Epithelial cell of proximal tubule (primary cell): ENCODE data around the gene KLF17. TPM values are rescaled to one million over a fixed set of nuclear protein-coding genes. Genes with fewer than 3 reads are reported as not detected.
"Not testable (repeated sequence)": the region's sequence is repeated elsewhere in the genome, so short reads cannot be mapped to it uniquely, and the experiment has no call there.

Experiments
- DNase-seq: peaks from one replicate; pipeline ENCODE4 v3.0.0-alpha.2; 2011; ENCODE audit warnings: low read depth
- H3K4me3 ChIP-seq: 2 replicates; pipeline ENCODE4 v1.5.1; 2011; ENCODE audit warnings: low read depth, mild to moderate bottlenecking, low read length
- total RNA-seq: library from RNA; depleted of rRNA; stranded (reverse); fragments of >200 nt; gene quantifications from 2 replicates; pipeline ENCODE4 v1.2.3, GENCODE V29; 2015
- TF ChIP-seq, protein P1 (sequence below): conservative IDR thresholded peaks from 2 replicates; pipeline ENCODE4 v1.5.1; 2012; ENCODE audit warnings: low read depth, mild to moderate bottlenecking, low read length

Gene KLF17
- total RNA-seq, 1 donor from 2014 or later, result not detected

DNA sequence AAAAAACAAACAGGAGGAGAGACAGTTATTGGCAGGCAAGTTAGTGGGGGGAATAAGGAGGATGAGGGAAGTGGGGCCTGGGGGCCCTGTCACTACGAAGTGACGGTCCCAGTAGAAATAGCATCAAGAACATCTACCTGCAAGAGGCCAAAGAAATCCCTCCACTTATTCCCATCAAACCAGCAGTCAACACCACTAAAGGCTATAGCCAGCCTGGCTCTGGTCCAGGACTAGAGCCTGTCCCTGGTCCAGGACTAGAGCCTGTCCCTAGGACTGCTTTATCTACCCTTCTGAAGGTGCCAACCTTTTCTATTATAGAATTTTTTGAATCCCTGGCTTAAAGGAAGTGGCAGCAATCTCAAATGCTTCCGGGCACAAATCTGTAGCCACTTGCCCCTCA, 19.6 kb downstream of the KLF17 start:
- no peak overlapping the region for H3K4me3 ChIP-seq
- TF ChIP-seq, protein P1, sequence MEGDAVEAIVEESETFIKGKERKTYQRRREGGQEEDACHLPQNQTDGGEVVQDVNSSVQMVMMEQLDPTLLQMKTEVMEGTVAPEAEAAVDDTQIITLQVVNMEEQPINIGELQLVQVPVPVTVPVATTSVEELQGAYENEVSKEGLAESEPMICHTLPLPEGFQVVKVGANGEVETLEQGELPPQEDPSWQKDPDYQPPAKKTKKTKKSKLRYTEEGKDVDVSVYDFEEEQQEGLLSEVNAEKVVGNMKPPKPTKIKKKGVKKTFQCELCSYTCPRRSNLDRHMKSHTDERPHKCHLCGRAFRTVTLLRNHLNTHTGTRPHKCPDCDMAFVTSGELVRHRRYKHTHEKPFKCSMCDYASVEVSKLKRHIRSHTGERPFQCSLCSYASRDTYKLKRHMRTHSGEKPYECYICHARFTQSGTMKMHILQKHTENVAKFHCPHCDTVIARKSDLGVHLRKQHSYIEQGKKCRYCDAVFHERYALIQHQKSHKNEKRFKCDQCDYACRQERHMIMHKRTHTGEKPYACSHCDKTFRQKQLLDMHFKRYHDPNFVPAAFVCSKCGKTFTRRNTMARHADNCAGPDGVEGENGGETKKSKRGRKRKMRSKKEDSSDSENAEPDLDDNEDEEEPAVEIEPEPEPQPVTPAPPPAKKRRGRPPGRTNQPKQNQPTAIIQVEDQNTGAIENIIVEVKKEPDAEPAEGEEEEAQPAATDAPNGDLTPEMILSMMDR, result no peak
- no peak for DNase-seq

DNA sequence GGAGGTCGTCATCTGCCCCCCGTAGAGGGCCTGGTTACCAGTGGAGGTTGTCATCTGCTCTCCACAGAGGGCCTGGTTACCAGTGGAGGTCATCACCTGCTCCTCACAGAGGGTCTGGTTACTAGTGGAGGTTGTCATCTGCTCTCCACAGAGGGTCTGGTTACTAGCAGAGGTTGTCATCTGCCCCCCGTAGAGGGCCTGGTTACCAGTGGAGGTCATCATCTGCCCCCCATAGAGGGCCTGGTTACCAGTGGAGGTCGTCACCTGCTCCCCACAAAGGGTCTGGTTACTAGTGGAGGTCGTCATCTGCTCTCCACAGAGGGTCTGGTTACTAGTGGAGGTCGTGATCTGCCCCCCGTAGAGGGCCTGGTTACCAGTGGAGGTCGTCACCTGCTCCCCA, 20.9 kb downstream of the KLF17 start:
- not testable (repeated sequence) for H3K4me3 ChIP-seq, DNase-seq

DNA sequence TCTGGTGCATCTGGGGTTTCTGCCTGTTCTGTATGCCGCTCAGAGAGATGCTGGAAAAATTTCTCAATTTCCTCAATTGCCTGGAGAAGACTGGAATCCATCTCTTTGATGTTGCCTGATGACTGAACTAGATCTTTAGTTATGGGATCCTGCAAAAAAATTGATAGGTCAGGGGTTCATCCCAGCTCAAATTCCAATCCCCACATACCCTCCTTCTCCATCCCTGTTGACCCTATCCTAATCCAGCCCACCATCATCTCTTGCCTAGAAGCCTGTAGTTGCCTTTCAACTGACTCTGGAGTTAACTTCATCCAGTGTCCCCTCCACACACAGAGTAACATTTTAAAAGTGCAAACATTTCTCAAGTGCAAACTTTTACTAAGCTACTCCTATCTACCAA, 22.9 kb downstream of the KLF17 start, which contains the start of gene KLF18:
Gene KLF18 (minus strand): TSS at position 101 of the 400 bp plus-strand sequence. CDS start 0 bp downstream, at position 101.
- no peak for DNase-seq
- TF ChIP-seq, protein P1, result no peak
- no peak within 1 kb of the TSS for H3K4me3 ChIP-seq

DNA sequence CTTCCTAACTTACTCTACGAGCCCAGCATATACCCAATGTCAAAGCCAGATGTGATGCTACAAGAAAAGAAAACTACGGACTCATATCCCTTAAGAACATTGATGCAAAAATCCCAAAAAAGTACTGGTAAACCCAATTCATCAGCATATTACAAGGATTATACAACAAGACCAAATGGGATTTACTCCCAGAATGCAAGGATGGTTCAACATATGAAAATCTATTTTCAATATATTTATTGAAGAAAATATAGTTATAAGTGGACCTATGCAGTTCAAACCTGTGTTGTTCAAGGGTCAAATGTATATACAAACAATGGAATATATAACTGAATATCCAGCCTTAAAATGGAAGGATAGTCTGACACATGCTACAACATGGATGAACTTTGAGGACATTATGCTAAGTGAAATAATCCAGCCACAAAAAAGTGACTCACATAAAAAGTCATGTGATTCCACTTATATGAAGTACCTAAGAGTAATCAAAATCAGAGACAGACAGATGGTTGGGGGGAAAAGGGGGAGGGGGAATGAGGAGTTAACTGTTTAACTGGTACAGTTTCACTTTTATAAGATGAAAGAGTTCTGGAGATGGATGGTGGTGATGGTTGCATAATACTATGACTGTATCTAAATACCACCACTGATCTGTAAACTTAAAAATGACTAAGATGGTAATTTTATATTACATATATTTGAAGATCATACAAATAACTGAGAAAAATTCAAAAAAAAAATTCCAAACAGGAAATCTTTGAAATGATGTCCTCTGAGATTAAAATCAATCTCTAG, 26.5 kb downstream of the KLF17 start:
- DNase-seq, result no peak
- no peak overlapping the region for H3K4me3 ChIP-seq
- TF ChIP-seq, protein P1, result no peak

DNA sequence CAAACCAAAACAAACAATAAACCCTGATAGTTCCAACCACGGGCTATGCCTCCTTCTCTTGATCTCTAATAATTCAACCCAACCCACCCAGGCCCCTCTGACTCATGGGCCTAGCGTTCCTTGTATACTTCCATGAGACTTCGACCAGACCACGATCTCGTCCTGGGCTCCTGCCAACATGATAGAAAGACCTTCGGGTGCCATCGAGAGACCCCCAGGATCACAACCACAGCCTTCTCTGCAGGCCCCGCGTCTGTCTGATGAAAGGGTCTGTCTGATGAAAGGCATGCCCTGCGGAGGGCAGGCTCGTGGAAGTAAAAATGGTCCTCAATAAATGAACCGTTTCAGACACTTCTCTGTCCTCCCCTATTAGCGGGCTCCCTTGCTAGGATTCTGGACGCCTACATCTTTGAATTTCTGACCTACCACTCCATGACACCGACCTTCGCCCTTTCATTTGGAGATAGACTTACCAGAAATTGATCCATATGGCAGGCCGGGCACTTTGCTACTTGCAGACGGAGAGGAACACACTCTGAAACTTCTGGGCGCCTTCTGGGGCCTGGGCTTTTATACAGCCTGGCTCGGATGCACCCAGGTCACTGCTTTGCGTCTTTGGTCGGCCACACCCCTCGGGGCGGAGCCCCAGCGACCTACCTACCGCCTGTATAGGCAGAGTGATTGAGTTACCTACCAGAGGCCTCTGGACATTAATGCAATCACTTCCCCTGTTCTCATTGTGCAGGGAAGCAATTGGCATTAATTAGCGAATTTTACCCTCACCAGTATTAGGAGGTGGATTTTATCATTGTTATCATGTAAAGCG, 28.1 kb downstream of the KLF17 start:
- no peak for DNase-seq
- TF ChIP-seq, protein P1, result no peak
- no peak overlapping the region for H3K4me3 ChIP-seq

DNA sequence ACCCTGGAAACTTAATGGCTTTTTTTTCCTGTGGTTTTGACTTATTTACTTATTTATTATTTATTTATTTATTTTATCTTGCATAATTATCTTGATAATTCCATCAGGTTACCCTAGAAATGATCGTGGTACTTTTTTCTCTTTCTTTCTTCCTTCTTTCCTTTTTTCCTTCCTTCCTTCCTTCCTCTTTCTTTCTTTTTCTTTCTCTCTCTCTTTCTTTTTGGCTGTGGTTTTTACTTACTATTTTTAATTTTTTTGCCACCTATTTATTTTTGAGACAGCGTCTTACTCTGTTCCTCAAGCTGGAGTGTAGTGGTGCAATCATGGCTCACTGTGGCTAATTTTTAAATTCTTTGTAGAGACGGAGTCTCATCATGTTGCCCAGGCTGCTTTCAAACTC, 29.0 kb downstream of the KLF17 start:
- TF ChIP-seq, protein P1, result no peak
- H3K4me3 ChIP-seq, result no peak overlapping the region
- DNase-seq, result no peak

DNA sequence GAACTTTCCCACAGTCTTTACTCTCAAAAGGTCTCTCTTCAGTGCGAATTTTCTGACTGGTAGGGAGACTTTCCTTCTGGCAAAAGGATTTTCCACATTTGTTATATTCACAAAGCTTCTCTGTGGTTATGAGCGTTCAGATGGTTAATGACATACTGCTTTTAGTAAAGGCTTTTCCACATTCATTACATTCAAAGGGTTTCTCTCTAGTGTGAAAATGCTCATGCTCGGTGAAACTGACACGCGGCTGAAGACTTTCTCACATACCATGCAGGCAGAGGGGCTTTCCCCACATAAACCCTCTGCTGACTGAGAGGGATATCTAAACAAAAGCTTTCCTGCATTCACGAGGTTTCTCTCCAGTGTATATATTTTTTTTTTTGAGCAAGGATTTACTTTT, 32.7 kb downstream of the KLF17 start:
- no peak for DNase-seq
- no peak overlapping the region for H3K4me3 ChIP-seq
- TF ChIP-seq, protein P1, result no peak
